Panc1 (cell line): ENCODE data around the gene IL1RAPL1.

Experiments
- CTCF ChIP-seq: fragments of 450-650 bp; IDR thresholded peaks from 2 replicates; pipeline ENCODE4 v1.5.1; 2017; ENCODE audit warnings: mild to moderate bottlenecking
- POLR2AphosphoS5 ChIP-seq: IDR thresholded peaks from 2 replicates; pipeline ENCODE4 v1.6.1; 2012; ENCODE audit warnings: mild to moderate bottlenecking, low read depth, low read length, moderate library complexity

GRCh38 chrX:29039501-29039900 is 452.3 kb downstream of the IL1RAPL1 start:
- no peak for TF ChIP-seq CTCF
- TF ChIP-seq POLR2AphosphoS5 = no peak
